Natural killer cell (primary cell): Measurements from ENCODE around the gene WWC1. TPM values are rescaled to one million over a fixed set of nuclear protein-coding genes. Genes with fewer than 3 reads are reported as not detected.
A peak's percentile ranks its signal among the peaks of the same experiment; 100 is the strongest.

Source experiments
- ATAC-seq, 3 donors: fragments of 150-1000 bp in 2 of 3; fragments of 200-7000 bp in 1 of 3; cut with Tn5 transposase; 1 replicate in 1 of 3; 2 replicates in 2 of 3; pipeline ENCODE4 v1.10.0; 2021; ENCODE audit warnings: mild to moderate bottlenecking in 2 of 3, moderate library complexity in 2 of 3
- DNase-seq, 2 donors: peaks; one replicate each; pipeline versions ENCODE4 v3.0.0 to v3.0.0-alpha.2; 2013 to 2021; ENCODE audit warnings: mixed read lengths in 1 of 2
- H3K27ac ChIP-seq: one replicate; pipeline ENCODE4 v1.5.1; 2013; ENCODE audit warnings: mild to moderate bottlenecking, low read length
- H3K27me3 ChIP-seq: one replicate; pipeline ENCODE4 v1.6.1; 2013; ENCODE audit warnings: low read length; ENCODE audit not compliant: control insufficient read depth, insufficient read depth
- H3K36me3 ChIP-seq: one replicate; pipeline ENCODE4 v1.6.1; 2013; ENCODE audit warnings: low read length; ENCODE audit not compliant: control insufficient read depth, insufficient read depth
- H3K4me1 ChIP-seq: one replicate; pipeline ENCODE4 v1.6.1; 2013; ENCODE audit warnings: low read length; ENCODE audit not compliant: control insufficient read depth, insufficient read depth
- H3K4me3 ChIP-seq: one replicate; pipeline ENCODE4 v1.5.1; 2013; ENCODE audit warnings: low read length
- H3K9me3 ChIP-seq: one replicate; pipeline ENCODE4 v1.6.1; 2013; ENCODE audit warnings: low read length; ENCODE audit not compliant: control insufficient read depth, insufficient read depth
- H3K27ac Mint-ChIP-seq, 2 donors: one replicate each; pipeline ENCODE4 v1.8.0; 2022; ENCODE audit warnings: mild to moderate bottlenecking in 2 of 2, mixed read lengths in 2 of 2, moderate library complexity in 1 of 2
- H3K27me3 Mint-ChIP-seq, 2 donors: one replicate each; pipeline ENCODE4 v1.8.0; 2022; ENCODE audit warnings: low read depth in 2 of 2, mixed read lengths in 2 of 2
- H3K36me3 Mint-ChIP-seq: one replicate; pipeline ENCODE4 v1.8.0; 2022; ENCODE audit warnings: mixed read lengths
- H3K4me1 Mint-ChIP-seq, 2 donors: one replicate each; pipeline ENCODE4 v1.8.0; 2022; ENCODE audit warnings: mixed read lengths in 2 of 2
- H3K4me3 Mint-ChIP-seq: one replicate; pipeline ENCODE4 v1.8.0; 2022; ENCODE audit warnings: mild to moderate bottlenecking, moderate library complexity, mixed read lengths
- H3K9me3 Mint-ChIP-seq, 2 donors: one replicate each; pipeline ENCODE4 v1.8.0; 2022; ENCODE audit warnings: mixed read lengths in 2 of 2
- WGBS: methylation state at CpG from one replicate; pipeline ENCODE4 v1.1.7; 2013; ENCODE audit warnings: missing lambda C conversion rate; ENCODE audit not compliant: insufficient coverage; 5-methylcytosine and 5-hydroxymethylcytosine counted together
- intact Hi-C: fragments of 100-400 bp; cut with micrococcal nuclease; formaldehyde crosslinking; loops from one replicate; pipeline ENCODE4 v1.14.2; 2022
- total RNA-seq, 4 donors: library from RNA; stranded (reverse); fragments of 120-200 nt in 1 of 4; gene quantifications; one replicate each; pipeline versions ENCODE4 v1.2.3 to v1.2.4, GENCODE V29; 2013 to 2022
- TF ChIP-seq, protein P1 (sequence below): fragments of 200-600 bp; IDR thresholded peaks from one replicate; pipeline ENCODE4 v1.8.0; 2022; ENCODE audit warnings: antibody characterized with exemption

The WWC1 gene
- total RNA-seq, 3 donors from 2014 or later (not counting 1 experiment from before 2014, with no cell fraction given): 0.42 to 0.66 (median 0.53) TPM

DNA sequence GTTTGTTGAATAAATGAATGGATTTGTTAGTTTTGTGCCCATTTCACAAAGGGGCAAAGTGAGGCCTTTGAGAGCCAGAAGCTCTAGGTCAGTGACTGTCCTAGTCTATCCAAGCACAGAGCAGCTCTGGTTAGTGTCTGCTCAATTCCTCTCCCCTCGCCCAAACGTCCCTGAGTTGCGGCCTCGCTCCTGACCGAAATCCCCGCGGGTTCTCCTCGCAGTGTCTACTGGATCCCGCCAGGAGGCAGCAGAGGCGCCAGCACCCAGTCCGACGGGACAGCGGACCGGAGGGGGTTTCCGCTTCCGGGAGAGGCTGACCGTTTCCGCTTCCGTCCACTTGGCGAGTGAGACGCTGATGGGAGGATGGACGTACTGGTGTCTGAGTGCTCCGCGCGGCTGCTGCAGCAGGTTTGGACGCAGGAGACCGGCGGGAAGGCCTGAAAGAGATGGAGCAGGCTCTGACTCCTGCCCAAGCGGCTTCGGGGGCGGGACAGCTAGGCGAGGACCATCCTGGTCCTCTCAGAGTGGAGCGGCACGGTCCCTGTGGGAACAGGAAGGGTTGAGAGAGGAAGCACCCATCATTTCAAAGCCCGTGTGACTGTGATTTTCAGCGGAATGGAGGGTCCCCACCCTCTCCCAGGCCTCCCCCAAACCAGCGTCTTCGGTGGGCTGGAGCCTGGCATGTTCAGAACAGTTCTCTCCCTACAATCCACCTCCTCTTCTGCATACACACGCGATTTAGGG, 194.9 kb downstream of the WWC1 start, which contains the start of gene RARS1:
TSS of gene RARS1 (plus strand) at position 336 of the 744 bp plus-strand sequence. CDS start at position 364, 28 bp downstream.
- Histone ChIP-seq H3K9me3 (no peaks in the 10 kb centered on the region), H3K27me3 (no peaks in the 10 kb centered on the region), H3K4me1 (peaks cover 9% of the 10 kb centered on the region), H3K27ac (peak within 1 kb of the TSS; percentile 15), H3K4me3 (peak within 1 kb of the TSS; percentile 72), H3K36me3 (peaks cover 24% of the 10 kb centered on the region)
- intact Hi-C loops: loop anchor here (1.0 kb wide), 1 partner anchor 93 kb away; the partner anchor contains the start of gene PANK3
- no peaks in the 10 kb centered on the region for H3K9me3 Mint-ChIP-seq
- ATAC-seq (peak; percentile 96 to 97 (median 96)), DNase-seq (peak; percentile 82 to 95)
- H3K27ac Mint-ChIP-seq: peak within 1 kb of the TSS; percentile 93
- WGBS: under 1% methylated on average over 40 of the region's 40 CpGs
- H3K27me3 Mint-ChIP-seq: no peaks in the 10 kb centered on the region
- peak within 1 kb of the TSS; percentile 100 for H3K4me3 Mint-ChIP-seq
- TF ChIP-seq, protein P1, sequence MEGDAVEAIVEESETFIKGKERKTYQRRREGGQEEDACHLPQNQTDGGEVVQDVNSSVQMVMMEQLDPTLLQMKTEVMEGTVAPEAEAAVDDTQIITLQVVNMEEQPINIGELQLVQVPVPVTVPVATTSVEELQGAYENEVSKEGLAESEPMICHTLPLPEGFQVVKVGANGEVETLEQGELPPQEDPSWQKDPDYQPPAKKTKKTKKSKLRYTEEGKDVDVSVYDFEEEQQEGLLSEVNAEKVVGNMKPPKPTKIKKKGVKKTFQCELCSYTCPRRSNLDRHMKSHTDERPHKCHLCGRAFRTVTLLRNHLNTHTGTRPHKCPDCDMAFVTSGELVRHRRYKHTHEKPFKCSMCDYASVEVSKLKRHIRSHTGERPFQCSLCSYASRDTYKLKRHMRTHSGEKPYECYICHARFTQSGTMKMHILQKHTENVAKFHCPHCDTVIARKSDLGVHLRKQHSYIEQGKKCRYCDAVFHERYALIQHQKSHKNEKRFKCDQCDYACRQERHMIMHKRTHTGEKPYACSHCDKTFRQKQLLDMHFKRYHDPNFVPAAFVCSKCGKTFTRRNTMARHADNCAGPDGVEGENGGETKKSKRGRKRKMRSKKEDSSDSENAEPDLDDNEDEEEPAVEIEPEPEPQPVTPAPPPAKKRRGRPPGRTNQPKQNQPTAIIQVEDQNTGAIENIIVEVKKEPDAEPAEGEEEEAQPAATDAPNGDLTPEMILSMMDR: peak; percentile 92
- peaks cover 23% of the 10 kb centered on the region in 2 donors for H3K4me1 Mint-ChIP-seq
- no peaks in the 10 kb centered on the region for H3K36me3 Mint-ChIP-seq

DNA sequence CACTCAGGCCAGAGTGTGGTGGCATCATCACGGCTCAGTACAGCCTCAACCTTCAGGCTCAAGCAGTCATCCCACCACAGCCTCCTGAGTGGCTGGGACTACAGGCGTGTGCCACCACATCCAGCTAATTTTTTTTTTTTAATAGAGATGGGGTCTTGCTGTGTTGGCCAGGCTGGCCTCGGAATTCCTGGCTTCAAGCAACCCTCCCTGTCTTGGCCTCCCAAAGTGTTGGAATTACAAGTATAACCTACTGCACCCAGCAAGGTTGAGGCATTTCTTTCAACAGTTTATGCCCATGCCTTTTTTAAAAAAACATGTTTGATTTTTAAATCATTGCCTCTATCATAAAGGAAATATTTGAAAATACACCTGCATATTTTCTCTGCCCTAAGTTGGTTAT, 197.6 kb downstream of the WWC1 start:
- WGBS: 96% methylated on average over 2 of the region's 3 CpGs
- H3K4me1 ChIP-seq: peaks cover 9% of the 10 kb centered on the region
- peaks cover 48% of the 10 kb centered on the region for H3K36me3 ChIP-seq
- H3K4me1 Mint-ChIP-seq: peaks cover 23% of the 10 kb centered on the region in 2 donors
- no peak overlapping the region for H3K27ac ChIP-seq
- ATAC-seq (no peak), DNase-seq (no peak)
- H3K27ac Mint-ChIP-seq: no peak overlapping the region
- no peak overlapping the region for H3K4me3 ChIP-seq
- H3K36me3 Mint-ChIP-seq: peaks cover 7% of the 10 kb centered on the region
- intact Hi-C loops: no loop called here
- no peaks in the 10 kb centered on the region for H3K27me3 Mint-ChIP-seq
- TF ChIP-seq, protein P1: no peak
- H3K27me3 ChIP-seq: no peaks in the 10 kb centered on the region
- H3K9me3 Mint-ChIP-seq: no peaks in the 10 kb centered on the region
- H3K4me3 Mint-ChIP-seq: no peak overlapping the region
- H3K9me3 ChIP-seq: no peaks in the 10 kb centered on the region

DNA sequence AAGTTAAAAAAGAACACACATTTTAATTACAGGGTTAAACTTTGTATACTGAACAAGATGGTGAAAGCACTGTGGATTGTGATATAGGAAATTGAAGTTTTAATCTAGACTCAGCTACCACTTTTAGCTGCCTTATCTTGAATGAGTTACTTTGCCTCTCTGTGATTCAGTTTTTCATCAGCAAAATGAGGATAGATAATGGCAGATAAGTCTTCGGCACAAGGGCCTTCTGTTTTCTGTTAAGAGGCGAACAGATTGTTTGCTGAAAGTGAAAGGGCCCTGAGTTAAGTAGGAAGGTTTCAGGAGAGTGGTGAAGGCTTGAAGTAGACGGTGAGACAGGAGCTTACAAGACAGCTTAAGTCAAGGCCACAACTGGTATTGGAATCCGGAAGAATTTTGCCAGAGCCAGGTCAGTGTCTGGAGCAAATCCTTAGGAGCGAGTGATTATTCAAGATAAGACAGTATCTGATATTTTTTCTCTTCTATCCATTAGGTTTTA, 202.7 kb downstream of the WWC1 start:
- no peaks in the 10 kb centered on the region for H3K9me3 Mint-ChIP-seq

More for the DNA sequence above, 202.7 kb downstream of the WWC1 start:
- peaks cover 80% of the 10 kb centered on the region for H3K36me3 ChIP-seq
- DNase-seq: no peak
- ATAC-seq: no peak
- Mint-ChIP-seq H3K36me3 (peaks cover 9% of the 10 kb centered on the region), H3K4me1 (no peaks in the 10 kb centered on the region), H3K4me3 (no peak overlapping the region), H3K27me3 (no peaks in the 10 kb centered on the region), H3K27ac (no peak overlapping the region)
- no peaks in the 10 kb centered on the region for H3K9me3 ChIP-seq
- WGBS: 95% methylated on average over 4 of the region's 5 CpGs
- intact Hi-C loops: no loop called here
- no peak overlapping the region for H3K27ac ChIP-seq
- TF ChIP-seq, protein P1: no peak
- H3K4me3 ChIP-seq: no peak overlapping the region
- no peaks in the 10 kb centered on the region for H3K27me3 ChIP-seq
- no peaks in the 10 kb centered on the region for H3K4me1 ChIP-seq
